Stimulated activated CD8-positive, alpha-beta memory T cell treated with anti-CD3 and anti-CD28 coated beads, Interleukin-15, amount 100 ng/mL, for 1 hour (primary cell): ENCODE data around the gene PHACTR1.

Experiments used
- DNase-seq: peaks from one replicate; pipeline ENCODE4 v3.0.0-alpha.2; 2020; ENCODE audit warnings: low read depth

PHACTR1 gene

GRCh38 chr6:12955956-12956355 lies 239.4 kb downstream of the PHACTR1 start:
- DNase-seq, result no peak

GRCh38 chr6:12956991-12957320 lies 240.4 kb downstream of the PHACTR1 start:
- DNase-seq, result no peak

- no peak for DNase-seq
These were observed 240.9 kb downstream of the PHACTR1 start for GRCh38 chr6:12957321-12958051.

- no peak for DNase-seq
These were observed 241.6 kb downstream of the PHACTR1 start for GRCh38 chr6:12958052-12958706.

GRCh38 chr6:12961761-12962160 lies 245.2 kb downstream of the PHACTR1 start:
- no peak for DNase-seq

GRCh38 chr6:12962529-12962928 lies 246.0 kb downstream of the PHACTR1 start:
- DNase-seq, result no peak

- no peak for DNase-seq
These were observed 246.4 kb downstream of the PHACTR1 start for GRCh38 chr6:12962987-12963386.

- DNase-seq, result no peak
These were observed 247.0 kb downstream of the PHACTR1 start for GRCh38 chr6:12963567-12963966.

GRCh38 chr6:12967686-12968085 lies 251.1 kb downstream of the PHACTR1 start:
- DNase-seq, result no peak

- DNase-seq, result no peak
These were observed 251.7 kb downstream of the PHACTR1 start for GRCh38 chr6:12968290-12968689.

GRCh38 chr6:12968839-12969558 lies 252.4 kb downstream of the PHACTR1 start:
- no peak for DNase-seq

- DNase-seq, result no peak
These were observed 253.4 kb downstream of the PHACTR1 start for GRCh38 chr6:12969966-12970365.

GRCh38 chr6:12973386-12973785 lies 256.8 kb downstream of the PHACTR1 start:
- DNase-seq, result no peak

- no peak for DNase-seq
These were observed 258.0 kb downstream of the PHACTR1 start for GRCh38 chr6:12974551-12974950.

GRCh38 chr6:12976366-12976765 lies 259.8 kb downstream of the PHACTR1 start:
- no peak for DNase-seq

GRCh38 chr6:12977206-12977605 lies 260.6 kb downstream of the PHACTR1 start:
- DNase-seq, result no peak

- DNase-seq, result no peak
These were observed 261.2 kb downstream of the PHACTR1 start for GRCh38 chr6:12977806-12978205.

- no peak for DNase-seq
These were observed 264.2 kb downstream of the PHACTR1 start for GRCh38 chr6:12980741-12981140.

- DNase-seq, result no peak
These were observed 268.2 kb downstream of the PHACTR1 start for GRCh38 chr6:12984776-12985175.

- DNase-seq, result no peak
These were observed 271.2 kb downstream of the PHACTR1 start for GRCh38 chr6:12987783-12988182.

GRCh38 chr6:12990162-12990561 lies 273.6 kb downstream of the PHACTR1 start:
- no peak for DNase-seq

- no peak for DNase-seq
These were observed 274.9 kb downstream of the PHACTR1 start for GRCh38 chr6:12991435-12991834.

- no peak for DNase-seq
These were observed 276.2 kb downstream of the PHACTR1 start for GRCh38 chr6:12992770-12993169.
